GM12864 (cell line): Measurements from ENCODE around the gene EIPR1.
"Not testable (repeated sequence)": the region's sequence is repeated elsewhere in the genome, so short reads cannot be mapped to it uniquely, and the experiment has no call there.

ENCODE experiments used
- DNase-seq: peaks from one replicate; pipeline ENCODE4 v3.0.0-alpha.2; 2011; ENCODE audit warnings: low read depth
- H3K4me3 ChIP-seq: 2 replicates; pipeline ENCODE4 v1.5.1; 2011; ENCODE audit warnings: mild to moderate bottlenecking, low read depth, low read length, control low read depth
- CTCF ChIP-seq: IDR thresholded peaks from 2 replicates; pipeline ENCODE4 v1.5.1; 2011; ENCODE audit warnings: low read depth, mild to moderate bottlenecking, moderate library complexity, low read length, control low read depth, inconsistent platforms; ENCODE audit errors: missing control alignments

EIPR1 gene

GRCh38 chr2:3204031-3204821, 173.4 kb downstream of the EIPR1 start:
- no peak for TF ChIP-seq CTCF
- no peak overlapping the region for H3K4me3 ChIP-seq
- DNase-seq = no peak

- DNase-seq = no peak
- no peak for TF ChIP-seq CTCF
- no peak overlapping the region for H3K4me3 ChIP-seq
These were observed 174.1 kb downstream of the EIPR1 start for GRCh38 chr2:3203497-3204019.

- no peak overlapping the region for H3K4me3 ChIP-seq
- TF ChIP-seq CTCF = no peak
- DNase-seq = no peak
These were observed 174.7 kb downstream of the EIPR1 start for GRCh38 chr2:3202926-3203325.

- H3K4me3 ChIP-seq = no peak overlapping the region
- TF ChIP-seq CTCF = no peak
- no peak for DNase-seq
These were observed 176.3 kb downstream of the EIPR1 start for GRCh38 chr2:3201281-3201680.

- no peak for DNase-seq
- no peak for TF ChIP-seq CTCF
- H3K4me3 ChIP-seq = no peak overlapping the region
These were observed 177.1 kb downstream of the EIPR1 start for GRCh38 chr2:3200420-3200939.

GRCh38 chr2:3199627-3200345, 177.8 kb downstream of the EIPR1 start:
- DNase-seq = no peak
- TF ChIP-seq CTCF = no peak
- H3K4me3 ChIP-seq = no peak overlapping the region

GRCh38 chr2:3198671-3199192, 178.9 kb downstream of the EIPR1 start:
- not testable (repeated sequence) for H3K4me3 ChIP-seq

More at GRCh38 chr2:3198671-3199192, 178.9 kb downstream of the EIPR1 start:
- DNase-seq = not testable (repeated sequence)
